Fibroblast of lung (primary cell): ENCODE data around the gene ATG10.

Source experiments
- EZH2 ChIP-seq: IDR thresholded peaks from 2 replicates; pipeline ENCODE4 v1.5.1; 2012; ENCODE audit warnings: low read length, control low read depth, mild to moderate bottlenecking; ENCODE audit errors: missing control alignments
- TF ChIP-seq, protein P1 (sequence below), 2 donors: IDR thresholded peaks in 1 of 2; conservative IDR thresholded peaks in 1 of 2; 1 replicate in 1 of 2; 2 replicates in 1 of 2; pipeline ENCODE4 v1.5.1; 2011 to 2012; ENCODE audit warnings: low read length in 2 of 2, control low read depth in 1 of 2, inconsistent platforms in 1 of 2, low read depth in 1 of 2, mild to moderate bottlenecking in 1 of 2

GRCh38 chr5:82244854-82245635 is 273.2 kb downstream of the ATG10 start:
- TF ChIP-seq, protein P1, sequence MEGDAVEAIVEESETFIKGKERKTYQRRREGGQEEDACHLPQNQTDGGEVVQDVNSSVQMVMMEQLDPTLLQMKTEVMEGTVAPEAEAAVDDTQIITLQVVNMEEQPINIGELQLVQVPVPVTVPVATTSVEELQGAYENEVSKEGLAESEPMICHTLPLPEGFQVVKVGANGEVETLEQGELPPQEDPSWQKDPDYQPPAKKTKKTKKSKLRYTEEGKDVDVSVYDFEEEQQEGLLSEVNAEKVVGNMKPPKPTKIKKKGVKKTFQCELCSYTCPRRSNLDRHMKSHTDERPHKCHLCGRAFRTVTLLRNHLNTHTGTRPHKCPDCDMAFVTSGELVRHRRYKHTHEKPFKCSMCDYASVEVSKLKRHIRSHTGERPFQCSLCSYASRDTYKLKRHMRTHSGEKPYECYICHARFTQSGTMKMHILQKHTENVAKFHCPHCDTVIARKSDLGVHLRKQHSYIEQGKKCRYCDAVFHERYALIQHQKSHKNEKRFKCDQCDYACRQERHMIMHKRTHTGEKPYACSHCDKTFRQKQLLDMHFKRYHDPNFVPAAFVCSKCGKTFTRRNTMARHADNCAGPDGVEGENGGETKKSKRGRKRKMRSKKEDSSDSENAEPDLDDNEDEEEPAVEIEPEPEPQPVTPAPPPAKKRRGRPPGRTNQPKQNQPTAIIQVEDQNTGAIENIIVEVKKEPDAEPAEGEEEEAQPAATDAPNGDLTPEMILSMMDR (conservative IDR thresholded peaks at IDR 0.05 in 1 of 2, IDR thresholded peaks at IDR 0.05 in 1 of 2; ENCODE audit: low read depth in 1 of 2, low read length in 2 of 2) = peak in 1 of 2 donors; percentile 5
- TF ChIP-seq EZH2 = no peak
